OCI-LY7 (cell line): Measurements from ENCODE around the gene DMD.

Experiments
- EZH2phosphoT487 ChIP-seq: fragments of 200-600 bp; sonication (generic); IDR thresholded peaks from 2 replicates; pipeline ENCODE4 v1.6.1; 2018; ENCODE audit warnings: low read depth, borderline replicate concordance, mild to moderate bottlenecking, mixed run types, antibody characterized with exemption, low read length, moderate library complexity, mixed read lengths
- TF ChIP-seq, protein P1 (sequence below): fragments of 200-600 bp; sonication (generic); conservative IDR thresholded peaks from 2 replicates; pipeline ENCODE4 v1.5.1; 2014; ENCODE audit warnings: mild to moderate bottlenecking, antibody characterized with exemption, low read length, moderate library complexity, mixed read lengths

DNA sequence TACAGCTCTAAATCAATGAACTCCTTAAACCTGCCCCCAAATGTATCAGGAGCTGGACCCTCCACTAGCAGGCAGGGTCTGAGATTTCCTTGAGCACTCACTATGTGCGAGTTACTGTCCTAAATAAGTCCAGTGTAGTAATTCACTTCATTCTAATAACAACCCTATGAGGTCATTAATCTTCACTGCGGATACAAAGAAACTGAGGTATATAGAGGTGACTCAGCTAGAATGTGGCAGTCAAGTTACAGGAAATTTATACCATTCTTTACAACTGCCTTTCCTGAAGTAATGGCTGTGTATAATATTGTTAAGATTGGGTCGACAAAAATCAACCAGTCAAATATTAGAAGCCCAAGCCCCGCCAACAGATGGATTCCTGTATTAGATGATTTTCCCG, 1665.6 kb downstream of the DMD start:
- TF ChIP-seq, protein P1, sequence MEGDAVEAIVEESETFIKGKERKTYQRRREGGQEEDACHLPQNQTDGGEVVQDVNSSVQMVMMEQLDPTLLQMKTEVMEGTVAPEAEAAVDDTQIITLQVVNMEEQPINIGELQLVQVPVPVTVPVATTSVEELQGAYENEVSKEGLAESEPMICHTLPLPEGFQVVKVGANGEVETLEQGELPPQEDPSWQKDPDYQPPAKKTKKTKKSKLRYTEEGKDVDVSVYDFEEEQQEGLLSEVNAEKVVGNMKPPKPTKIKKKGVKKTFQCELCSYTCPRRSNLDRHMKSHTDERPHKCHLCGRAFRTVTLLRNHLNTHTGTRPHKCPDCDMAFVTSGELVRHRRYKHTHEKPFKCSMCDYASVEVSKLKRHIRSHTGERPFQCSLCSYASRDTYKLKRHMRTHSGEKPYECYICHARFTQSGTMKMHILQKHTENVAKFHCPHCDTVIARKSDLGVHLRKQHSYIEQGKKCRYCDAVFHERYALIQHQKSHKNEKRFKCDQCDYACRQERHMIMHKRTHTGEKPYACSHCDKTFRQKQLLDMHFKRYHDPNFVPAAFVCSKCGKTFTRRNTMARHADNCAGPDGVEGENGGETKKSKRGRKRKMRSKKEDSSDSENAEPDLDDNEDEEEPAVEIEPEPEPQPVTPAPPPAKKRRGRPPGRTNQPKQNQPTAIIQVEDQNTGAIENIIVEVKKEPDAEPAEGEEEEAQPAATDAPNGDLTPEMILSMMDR, result no peak
- no peak for TF ChIP-seq EZH2phosphoT487
